GM12878 (cell line): ENCODE results near the gene LRRN4CL. TPM values are rescaled to one million over a fixed set of nuclear protein-coding genes. Genes with fewer than 3 reads are reported as not detected.
A peak's percentile ranks its signal among the peaks of the same experiment; 100 is the strongest.

Source experiments
- FOS ChIP-seq: IDR thresholded peaks from 3 replicates; pipeline ENCODE4 v1.6.1; 2011; ENCODE audit warnings: borderline replicate concordance; ENCODE audit not compliant: insufficient read length; ENCODE audit errors: extremely low read depth
- FOXM1 ChIP-seq: IDR thresholded peaks from 2 replicates; pipeline ENCODE4 v1.6.1; 2012; ENCODE audit warnings: low read depth, mild to moderate bottlenecking, inconsistent platforms, low read length, moderate library complexity
- KDM1A ChIP-seq: fragments of 200-600 bp; sonication (generic); IDR thresholded peaks from 2 replicates; pipeline ENCODE4 v1.6.1; 2016; ENCODE audit warnings: borderline replicate concordance
- MYC ChIP-seq: IDR thresholded peaks from 2 replicates; pipeline ENCODE4 v1.6.1; 2011; ENCODE audit warnings: mild to moderate bottlenecking, low read length, moderate library complexity, inconsistent platforms; ENCODE audit not compliant: insufficient read depth, insufficient replicate concordance, insufficient read length, severe bottlenecking
- NBN ChIP-seq: fragments of 450-650 bp; IDR thresholded peaks from 2 replicates; pipeline ENCODE4 v1.6.1; 2016
- NFYA ChIP-seq: IDR thresholded peaks from 2 replicates; pipeline ENCODE4 v1.6.1; 2011; ENCODE audit warnings: low read depth, mild to moderate bottlenecking, low read length, improper control_type of control experiment, borderline replicate concordance
- NR2C1 ChIP-seq: fragments of 450-650 bp; IDR thresholded peaks from 2 replicates; pipeline ENCODE4 v1.6.1; 2017; ENCODE audit warnings: antibody characterized with exemption, mild to moderate bottlenecking, moderate library complexity
- NR2F1 ChIP-seq: fragments of 450-650 bp; conservative IDR thresholded peaks from 2 replicates; pipeline ENCODE4 v1.6.1; 2017; ENCODE audit warnings: mild to moderate bottlenecking
- POU2F2 ChIP-seq: IDR thresholded peaks from 3 replicates; pipeline ENCODE4 v1.6.1; 2011; ENCODE audit warnings: low read depth, mild to moderate bottlenecking, low read length, borderline replicate concordance
- RBBP5 ChIP-seq: fragments of 200-600 bp; sonication (generic); conservative IDR thresholded peaks from 2 replicates; pipeline ENCODE4 v1.6.1; 2016
- SIX5 ChIP-seq: IDR thresholded peaks from 2 replicates; pipeline ENCODE4 v1.6.1; 2011; ENCODE audit warnings: mild to moderate bottlenecking, low read depth, low read length, moderate library complexity; ENCODE audit not compliant: severe bottlenecking
- SUZ12 ChIP-seq: fragments of 200-600 bp; sonication (generic); IDR thresholded peaks from one replicate; pipeline ENCODE4 v1.6.1; 2018; ENCODE audit warnings: antibody characterized with exemption, mild to moderate bottlenecking; ENCODE audit not compliant: unreplicated experiment
- TARDBP ChIP-seq: IDR thresholded peaks from 2 replicates; pipeline ENCODE4 v1.6.1; 2016; ENCODE audit warnings: borderline replicate concordance
- polyA plus RNA-seq, 11 experiments: library from polyadenylated mRNA; depleted of rRNA in 4 of 11; unstranded in 6 of 11; stranded (reverse) in 5 of 11; fragments of >200 nt; fragmentation: Nextera tagmentation in 4 of 11; fragmentation: Illumina TruSeq in 1 of 11; extraction: Ambion mirVana in 4 of 11; extraction: Trizol in 1 of 11; gene quantifications; 1 replicate in 1 of 11; 2 replicates in 10 of 11; pipeline versions ENCODE4 v1.2.1 to v1.2.3, GENCODE V29; 2011 to 2016; ENCODE audit warnings: inconsistent platforms in 2 of 11, missing spikeins in 2 of 11, low read depth in 1 of 11
- total RNA-seq, 4 experiments: library from RNA; depleted of rRNA in 3 of 4; stranded (reverse); fragments of >200 nt in 3 of 4; fragmentation: Illumina TruSeq in 1 of 4; extraction: Trizol in 1 of 4; gene quantifications; 2 replicates each; pipeline versions ENCODE4 v1.2.1 to v1.2.3, GENCODE V29; 2013 to 2021
- TF ChIP-seq, protein P1 (sequence below): IDR thresholded peaks from 2 replicates; pipeline ENCODE4 v1.6.1; 2012; ENCODE audit warnings: low read depth, low read length, improper control_type of control experiment
- TF ChIP-seq, protein P2 (sequence below): fragments of 450-650 bp; formaldehyde crosslinking; IDR thresholded peaks from 2 replicates; pipeline ENCODE4 v1.4.0; 2020; ENCODE audit warnings: mild to moderate bottlenecking, moderate library complexity
- TF ChIP-seq, protein P3 (sequence below): fragments of 450-650 bp; IDR thresholded peaks from 2 replicates; pipeline ENCODE4 v1.6.1; 2017; ENCODE audit warnings: mild to moderate bottlenecking
- TF ChIP-seq, protein P4 (sequence below): IDR thresholded peaks from 2 replicates; pipeline ENCODE4 v1.6.1; 2011; ENCODE audit warnings: low read depth, low read length, improper control_type of control experiment, borderline replicate concordance
- TF ChIP-seq, protein P5 (sequence below): fragments of 450-650 bp; IDR thresholded peaks from 2 replicates; pipeline ENCODE4 v1.6.1; 2016; ENCODE audit warnings: mild to moderate bottlenecking, moderate library complexity, borderline replicate concordance

Gene LRRN4CL
- total and polyA plus RNA-seq, 10 of the 15 experiments (the other 5 are each of a cell fraction or from before 2014, with no cell fraction given): 0.01 to 0.06 TPM; not detected in 8

DNA sequence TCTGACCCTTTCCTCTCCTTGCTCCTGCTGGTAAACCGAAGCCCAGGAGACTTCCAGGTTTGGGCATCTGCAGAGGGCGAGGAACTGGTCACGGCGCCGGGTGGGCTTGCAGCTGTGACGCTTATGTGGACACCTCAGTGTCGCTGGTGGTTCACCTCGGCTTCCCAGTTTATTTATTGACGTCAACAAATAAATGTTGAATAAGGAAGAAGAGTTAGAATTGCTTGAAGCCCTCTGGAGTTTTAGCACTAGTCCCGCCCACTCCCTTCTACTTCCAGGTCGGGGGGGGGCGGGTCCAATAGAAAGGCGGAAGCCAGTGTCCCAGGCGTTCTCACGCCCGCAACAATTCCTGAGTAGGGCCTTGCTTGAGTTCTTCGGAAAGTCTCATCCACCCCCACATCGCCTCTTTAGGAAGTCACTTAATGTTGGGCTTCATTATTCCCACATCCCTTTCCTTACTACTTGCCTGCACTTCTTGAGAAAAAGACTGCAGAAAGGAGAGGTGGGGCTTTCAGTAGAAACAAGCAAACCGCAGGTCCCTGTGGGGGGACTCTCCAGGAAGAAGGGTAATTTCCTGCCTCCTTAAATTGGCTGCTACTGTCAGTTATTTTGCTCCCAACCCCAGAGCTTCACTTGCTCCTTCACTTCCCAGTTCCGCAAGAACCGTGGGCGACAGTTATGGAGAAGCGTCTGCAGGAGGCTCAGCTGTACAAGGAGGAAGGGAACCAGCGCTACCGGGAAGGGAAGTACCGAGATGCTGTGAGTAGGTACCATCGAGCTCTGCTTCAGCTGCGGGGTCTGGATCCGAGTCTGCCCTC lies 39.0 kb upstream of the LRRN4CL start, which contains the start of gene TTC9C (continued):
- TF ChIP-seq, protein P1, sequence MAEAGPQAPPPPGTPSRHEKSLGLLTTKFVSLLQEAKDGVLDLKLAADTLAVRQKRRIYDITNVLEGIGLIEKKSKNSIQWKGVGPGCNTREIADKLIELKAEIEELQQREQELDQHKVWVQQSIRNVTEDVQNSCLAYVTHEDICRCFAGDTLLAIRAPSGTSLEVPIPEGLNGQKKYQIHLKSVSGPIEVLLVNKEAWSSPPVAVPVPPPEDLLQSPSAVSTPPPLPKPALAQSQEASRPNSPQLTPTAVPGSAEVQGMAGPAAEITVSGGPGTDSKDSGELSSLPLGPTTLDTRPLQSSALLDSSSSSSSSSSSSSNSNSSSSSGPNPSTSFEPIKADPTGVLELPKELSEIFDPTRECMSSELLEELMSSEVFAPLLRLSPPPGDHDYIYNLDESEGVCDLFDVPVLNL: no peak
- no peak for TF ChIP-seq MYC
- peak; percentile 98 for TF ChIP-seq NR2C1
- TF ChIP-seq NFYA: no peak
- TF ChIP-seq NR2F1: no peak
- TF ChIP-seq SUZ12: no peak
- TF ChIP-seq, protein P2, sequence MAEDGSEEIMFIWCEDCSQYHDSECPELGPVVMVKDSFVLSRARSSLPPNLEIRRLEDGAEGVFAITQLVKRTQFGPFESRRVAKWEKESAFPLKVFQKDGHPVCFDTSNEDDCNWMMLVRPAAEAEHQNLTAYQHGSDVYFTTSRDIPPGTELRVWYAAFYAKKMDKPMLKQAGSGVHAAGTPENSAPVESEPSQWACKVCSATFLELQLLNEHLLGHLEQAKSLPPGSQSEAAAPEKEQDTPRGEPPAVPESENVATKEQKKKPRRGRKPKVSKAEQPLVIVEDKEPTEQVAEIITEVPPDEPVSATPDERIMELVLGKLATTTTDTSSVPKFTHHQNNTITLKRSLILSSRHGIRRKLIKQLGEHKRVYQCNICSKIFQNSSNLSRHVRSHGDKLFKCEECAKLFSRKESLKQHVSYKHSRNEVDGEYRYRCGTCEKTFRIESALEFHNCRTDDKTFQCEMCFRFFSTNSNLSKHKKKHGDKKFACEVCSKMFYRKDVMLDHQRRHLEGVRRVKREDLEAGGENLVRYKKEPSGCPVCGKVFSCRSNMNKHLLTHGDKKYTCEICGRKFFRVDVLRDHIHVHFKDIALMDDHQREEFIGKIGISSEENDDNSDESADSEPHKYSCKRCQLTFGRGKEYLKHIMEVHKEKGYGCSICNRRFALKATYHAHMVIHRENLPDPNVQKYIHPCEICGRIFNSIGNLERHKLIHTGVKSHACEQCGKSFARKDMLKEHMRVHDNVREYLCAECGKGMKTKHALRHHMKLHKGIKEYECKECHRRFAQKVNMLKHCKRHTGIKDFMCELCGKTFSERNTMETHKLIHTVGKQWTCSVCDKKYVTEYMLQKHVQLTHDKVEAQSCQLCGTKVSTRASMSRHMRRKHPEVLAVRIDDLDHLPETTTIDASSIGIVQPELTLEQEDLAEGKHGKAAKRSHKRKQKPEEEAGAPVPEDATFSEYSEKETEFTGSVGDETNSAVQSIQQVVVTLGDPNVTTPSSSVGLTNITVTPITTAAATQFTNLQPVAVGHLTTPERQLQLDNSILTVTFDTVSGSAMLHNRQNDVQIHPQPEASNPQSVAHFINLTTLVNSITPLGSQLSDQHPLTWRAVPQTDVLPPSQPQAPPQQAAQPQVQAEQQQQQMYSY: no peak
- no peak for TF ChIP-seq TARDBP
- TF ChIP-seq, protein P3, sequence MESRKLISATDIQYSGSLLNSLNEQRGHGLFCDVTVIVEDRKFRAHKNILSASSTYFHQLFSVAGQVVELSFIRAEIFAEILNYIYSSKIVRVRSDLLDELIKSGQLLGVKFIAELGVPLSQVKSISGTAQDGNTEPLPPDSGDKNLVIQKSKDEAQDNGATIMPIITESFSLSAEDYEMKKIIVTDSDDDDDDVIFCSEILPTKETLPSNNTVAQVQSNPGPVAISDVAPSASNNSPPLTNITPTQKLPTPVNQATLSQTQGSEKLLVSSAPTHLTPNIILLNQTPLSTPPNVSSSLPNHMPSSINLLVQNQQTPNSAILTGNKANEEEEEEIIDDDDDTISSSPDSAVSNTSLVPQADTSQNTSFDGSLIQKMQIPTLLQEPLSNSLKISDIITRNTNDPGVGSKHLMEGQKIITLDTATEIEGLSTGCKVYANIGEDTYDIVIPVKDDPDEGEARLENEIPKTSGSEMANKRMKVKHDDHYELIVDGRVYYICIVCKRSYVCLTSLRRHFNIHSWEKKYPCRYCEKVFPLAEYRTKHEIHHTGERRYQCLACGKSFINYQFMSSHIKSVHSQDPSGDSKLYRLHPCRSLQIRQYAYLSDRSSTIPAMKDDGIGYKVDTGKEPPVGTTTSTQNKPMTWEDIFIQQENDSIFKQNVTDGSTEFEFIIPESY: no peak
- no peak for TF ChIP-seq POU2F2
- TF ChIP-seq, protein P4, sequence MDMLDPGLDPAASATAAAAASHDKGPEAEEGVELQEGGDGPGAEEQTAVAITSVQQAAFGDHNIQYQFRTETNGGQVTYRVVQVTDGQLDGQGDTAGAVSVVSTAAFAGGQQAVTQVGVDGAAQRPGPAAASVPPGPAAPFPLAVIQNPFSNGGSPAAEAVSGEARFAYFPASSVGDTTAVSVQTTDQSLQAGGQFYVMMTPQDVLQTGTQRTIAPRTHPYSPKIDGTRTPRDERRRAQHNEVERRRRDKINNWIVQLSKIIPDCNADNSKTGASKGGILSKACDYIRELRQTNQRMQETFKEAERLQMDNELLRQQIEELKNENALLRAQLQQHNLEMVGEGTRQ: no peak
- no peak for TF ChIP-seq RBBP5
- no peak; the same call in 1 of the 2 replicates for TF ChIP-seq NBN
- no peak for TF ChIP-seq KDM1A
- no peak for TF ChIP-seq FOS
- no peak for TF ChIP-seq FOXM1
- TF ChIP-seq, protein P5, sequence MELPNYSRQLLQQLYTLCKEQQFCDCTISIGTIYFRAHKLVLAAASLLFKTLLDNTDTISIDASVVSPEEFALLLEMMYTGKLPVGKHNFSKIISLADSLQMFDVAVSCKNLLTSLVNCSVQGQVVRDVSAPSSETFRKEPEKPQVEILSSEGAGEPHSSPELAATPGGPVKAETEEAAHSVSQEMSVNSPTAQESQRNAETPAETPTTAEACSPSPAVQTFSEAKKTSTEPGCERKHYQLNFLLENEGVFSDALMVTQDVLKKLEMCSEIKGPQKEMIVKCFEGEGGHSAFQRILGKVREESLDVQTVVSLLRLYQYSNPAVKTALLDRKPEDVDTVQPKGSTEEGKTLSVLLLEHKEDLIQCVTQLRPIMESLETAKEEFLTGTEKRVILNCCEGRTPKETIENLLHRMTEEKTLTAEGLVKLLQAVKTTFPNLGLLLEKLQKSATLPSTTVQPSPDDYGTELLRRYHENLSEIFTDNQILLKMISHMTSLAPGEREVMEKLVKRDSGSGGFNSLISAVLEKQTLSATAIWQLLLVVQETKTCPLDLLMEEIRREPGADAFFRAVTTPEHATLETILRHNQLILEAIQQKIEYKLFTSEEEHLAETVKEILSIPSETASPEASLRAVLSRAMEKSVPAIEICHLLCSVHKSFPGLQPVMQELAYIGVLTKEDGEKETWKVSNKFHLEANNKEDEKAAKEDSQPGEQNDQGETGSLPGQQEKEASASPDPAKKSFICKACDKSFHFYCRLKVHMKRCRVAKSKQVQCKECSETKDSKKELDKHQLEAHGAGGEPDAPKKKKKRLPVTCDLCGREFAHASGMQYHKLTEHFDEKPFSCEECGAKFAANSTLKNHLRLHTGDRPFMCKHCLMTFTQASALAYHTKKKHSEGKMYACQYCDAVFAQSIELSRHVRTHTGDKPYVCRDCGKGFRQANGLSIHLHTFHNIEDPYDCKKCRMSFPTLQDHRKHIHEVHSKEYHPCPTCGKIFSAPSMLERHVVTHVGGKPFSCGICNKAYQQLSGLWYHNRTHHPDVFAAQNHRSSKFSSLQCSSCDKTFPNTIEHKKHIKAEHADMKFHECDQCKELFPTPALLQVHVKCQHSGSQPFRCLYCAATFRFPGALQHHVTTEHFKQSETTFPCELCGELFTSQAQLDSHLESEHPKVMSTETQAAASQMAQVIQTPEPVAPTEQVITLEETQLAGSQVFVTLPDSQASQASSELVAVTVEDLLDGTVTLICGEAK: peak; percentile 93
- TF ChIP-seq SIX5: no peak
